Endometrial microvascular endothelial cells (primary cell): ENCODE results near the gene RALGPS2. TPM values are rescaled to one million over a fixed set of nuclear protein-coding genes. Genes with fewer than 3 reads are reported as not detected.
"Not testable (repeated sequence)": the region's sequence is repeated elsewhere in the genome, so short reads cannot be mapped to it uniquely, and the experiment has no call there.

Experiments used
- in situ Hi-C: cut with HindIII; loops from 2 replicates; pipeline ENCODE4 v1.10.0; 2017; ENCODE audit warnings: low sequenced_read_pairs, low pct_unique_long_range_greater_than_20kb; ENCODE audit errors: inconsistent ontology term
- total RNA-seq: library from RNA; depleted of rRNA; stranded (reverse); fragments of >200 nt; gene quantifications from one replicate; pipeline ENCODE4 v1.2.3, GENCODE V29; 2015; ENCODE audit errors: inconsistent ontology term

RALGPS2 gene
- total RNA-seq, 1 donor from 2014 or later: 19.5 TPM

GRCh38 chr1:178716111-178716510, 8.9 kb upstream of the RALGPS2 start:
- in situ Hi-C loops: no loop called here

- in situ Hi-C loops: no loop called here
Observed at GRCh38 chr1:178718520-178718919, 6.5 kb upstream of the RALGPS2 start.

- in situ Hi-C loops: no loop called here
Observed at GRCh38 chr1:178723546-178723945, 1.5 kb upstream of the RALGPS2 start.

GRCh38 chr1:178724376-178724727, 692 bp upstream of the RALGPS2 start:
- in situ Hi-C loops: no loop called here

- in situ Hi-C loops: no loop called here
Observed at GRCh38 chr1:178725466-178726086, 532 bp downstream of the RALGPS2 start.

- in situ Hi-C loops: no loop called here
Observed at GRCh38 chr1:178726087-178726517, 1.1 kb downstream of the RALGPS2 start.

GRCh38 chr1:178726545-178726944, 1.5 kb downstream of the RALGPS2 start:
- in situ Hi-C loops: no loop called here

- in situ Hi-C loops: no loop called here
Observed at GRCh38 chr1:178727014-178727895, 2.2 kb downstream of the RALGPS2 start.

- in situ Hi-C loops: no loop called here
Observed at GRCh38 chr1:178733972-178734371, 8.9 kb downstream of the RALGPS2 start.

- in situ Hi-C loops: no loop called here
Observed at GRCh38 chr1:178738780-178739179, 13.7 kb downstream of the RALGPS2 start.

- in situ Hi-C loops: no loop called here
Observed at GRCh38 chr1:178739285-178740045, 14.4 kb downstream of the RALGPS2 start.

GRCh38 chr1:178740491-178740890, 15.4 kb downstream of the RALGPS2 start:
- in situ Hi-C loops: no loop called here

GRCh38 chr1:178740924-178741323, 15.9 kb downstream of the RALGPS2 start:
- in situ Hi-C loops: no loop called here

- in situ Hi-C loops: no loop called here
Observed at GRCh38 chr1:178743801-178744200, 18.8 kb downstream of the RALGPS2 start.

- in situ Hi-C loops: no loop called here
Observed at GRCh38 chr1:178745260-178745659, 20.2 kb downstream of the RALGPS2 start.

GRCh38 chr1:178746345-178746744, 21.3 kb downstream of the RALGPS2 start:
- in situ Hi-C loops: no loop called here

- in situ Hi-C loops: not testable (repeated sequence)
Observed at GRCh38 chr1:178747361-178747760, 22.3 kb downstream of the RALGPS2 start.

- in situ Hi-C loops: no loop called here
Observed at GRCh38 chr1:178749581-178750166, 24.6 kb downstream of the RALGPS2 start.

- in situ Hi-C loops: no loop called here
Observed at GRCh38 chr1:178751046-178751445, 26.0 kb downstream of the RALGPS2 start.
